Measurements from ENCODE around the gene CRHR1.
"Not testable (repeated sequence)": the region's sequence is repeated elsewhere in the genome, so short reads cannot be mapped to it uniquely, and the experiment has no call there.

CRHR1 gene

DNA sequence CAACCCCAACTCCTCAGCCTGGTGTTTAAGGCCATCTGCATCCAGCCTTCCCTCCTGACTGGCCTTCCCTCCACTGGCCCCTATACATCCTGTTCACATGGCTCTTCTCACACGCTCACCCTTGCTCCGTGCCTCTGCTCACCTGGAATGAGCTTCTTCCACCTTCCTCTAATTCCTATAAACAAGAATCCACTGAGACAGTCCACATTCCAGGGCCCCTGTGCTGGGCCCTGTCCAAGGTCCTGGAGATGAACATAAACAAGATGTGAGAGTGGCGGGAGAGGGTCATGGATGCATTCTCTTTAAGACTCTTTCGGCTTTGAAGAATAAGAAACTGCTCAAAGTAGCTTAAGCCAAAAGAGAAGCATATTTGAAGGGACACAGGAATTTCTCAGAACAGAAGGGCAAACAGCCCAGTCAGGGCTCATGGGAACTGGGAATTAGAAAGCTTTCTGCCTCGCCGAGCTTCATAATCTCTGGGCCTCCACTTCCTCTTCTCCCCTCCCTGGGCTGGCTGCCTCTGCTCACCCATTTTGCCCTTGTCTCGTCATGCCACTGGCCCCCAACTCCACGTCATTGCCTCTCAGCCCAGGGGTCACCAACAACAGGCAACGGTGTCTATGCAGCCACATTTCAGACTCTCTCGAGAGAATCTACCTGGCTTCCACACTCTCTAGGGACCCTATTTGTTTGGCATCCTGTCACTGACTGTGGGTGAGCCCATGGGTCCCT is 74.0 kb downstream of the CRHR1 start:
- no peak overlapping the region for H3K27ac ChIP-seq (ENCODE audit: low read depth, low read length)
- no peaks in the 10 kb centered on the region for H3K36me3 ChIP-seq (ENCODE audit: control insufficient read depth in 1 of 2, insufficient read depth in 2 of 2, low read length in 2 of 2)
- no peak overlapping the region for H3K4me3 ChIP-seq (ENCODE audit: low read depth in 1 of 2, low read length in 2 of 2)
- no peaks in the 10 kb centered on the region for H3K4me1 ChIP-seq (ENCODE audit: control insufficient read depth in 1 of 2, insufficient read depth in 2 of 2, low read length in 2 of 2)
- H3K9me3 ChIP-seq (ENCODE audit: control insufficient read depth in 1 of 2, low read length in 2 of 2) = no peaks in the 10 kb centered on the region
- H3K27me3 ChIP-seq (ENCODE audit: control insufficient read depth in 1 of 2, insufficient read depth in 2 of 2, low read length in 2 of 2) = peaks cover 0 to 3% of the 10 kb centered on the region in 2 donors
- no peak overlapping the region for H3K9ac ChIP-seq (ENCODE audit: low read depth in 1 of 2, low read length in 2 of 2)

DNA sequence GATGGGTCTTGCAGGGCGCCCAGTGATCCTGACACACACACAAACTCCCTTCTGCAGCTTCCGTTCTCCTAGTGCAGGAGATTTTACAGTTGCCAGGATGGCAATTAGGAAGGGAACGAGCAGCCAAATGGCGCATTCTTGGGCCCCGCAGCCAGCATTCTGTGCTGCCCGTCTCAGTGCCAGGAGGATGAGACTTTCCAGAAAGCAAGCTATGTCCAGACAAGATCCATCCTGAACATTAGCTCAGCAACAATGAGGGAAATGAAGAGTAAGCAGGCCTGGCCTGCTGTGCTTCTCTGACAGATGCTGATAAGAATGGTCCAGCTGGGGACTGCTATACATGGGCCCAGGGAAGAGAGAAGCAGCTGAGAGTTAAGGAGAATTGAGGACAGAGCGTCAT is 77.0 kb downstream of the CRHR1 start:
- H3K36me3 ChIP-seq (ENCODE audit: control insufficient read depth in 1 of 2, insufficient read depth in 2 of 2, low read length in 2 of 2) = no peaks in the 10 kb centered on the region
- H3K27me3 ChIP-seq (ENCODE audit: control insufficient read depth in 1 of 2, insufficient read depth in 2 of 2, low read length in 2 of 2) = peaks cover 0 to 13% of the 10 kb centered on the region in 2 donors
- no peak overlapping the region for H3K27ac ChIP-seq (ENCODE audit: low read depth, low read length)

DNA sequence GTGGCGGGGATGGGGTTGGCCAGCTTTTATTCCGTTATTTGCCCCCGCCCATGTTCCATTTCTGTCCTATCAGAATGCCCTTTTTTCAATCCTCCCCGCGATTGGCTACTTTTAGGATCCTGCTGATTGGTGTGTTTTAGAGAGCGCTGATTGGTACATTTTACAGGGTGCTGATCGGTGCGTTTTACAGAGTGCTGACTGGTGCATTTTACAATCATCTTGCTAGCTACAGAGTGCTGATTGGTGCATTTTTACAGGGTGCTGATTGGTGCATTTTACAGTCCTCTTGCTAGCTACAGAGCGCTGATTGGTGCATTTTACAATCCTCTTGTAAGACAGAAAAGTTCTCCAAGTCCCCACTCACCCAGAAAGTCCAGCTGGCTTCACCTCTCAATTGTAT is 78.0 kb downstream of the CRHR1 start:
- not testable (repeated sequence) for H3K9me3 ChIP-seq (ENCODE audit: control insufficient read depth in 1 of 2, low read length in 2 of 2)

More for the DNA sequence above, 77.0 kb downstream of the CRHR1 start:
- Histone ChIP-seq H3K4me3 (ENCODE audit: low read depth in 1 of 2, low read length in 2 of 2) (no peak overlapping the region), H3K9me3 (ENCODE audit: control insufficient read depth in 1 of 2, low read length in 2 of 2) (no peaks in the 10 kb centered on the region), H3K4me1 (ENCODE audit: control insufficient read depth in 1 of 2, insufficient read depth in 2 of 2, low read length in 2 of 2) (no peaks in the 10 kb centered on the region), H3K9ac (ENCODE audit: low read depth in 1 of 2, low read length in 2 of 2) (no peak overlapping the region)

DNA sequence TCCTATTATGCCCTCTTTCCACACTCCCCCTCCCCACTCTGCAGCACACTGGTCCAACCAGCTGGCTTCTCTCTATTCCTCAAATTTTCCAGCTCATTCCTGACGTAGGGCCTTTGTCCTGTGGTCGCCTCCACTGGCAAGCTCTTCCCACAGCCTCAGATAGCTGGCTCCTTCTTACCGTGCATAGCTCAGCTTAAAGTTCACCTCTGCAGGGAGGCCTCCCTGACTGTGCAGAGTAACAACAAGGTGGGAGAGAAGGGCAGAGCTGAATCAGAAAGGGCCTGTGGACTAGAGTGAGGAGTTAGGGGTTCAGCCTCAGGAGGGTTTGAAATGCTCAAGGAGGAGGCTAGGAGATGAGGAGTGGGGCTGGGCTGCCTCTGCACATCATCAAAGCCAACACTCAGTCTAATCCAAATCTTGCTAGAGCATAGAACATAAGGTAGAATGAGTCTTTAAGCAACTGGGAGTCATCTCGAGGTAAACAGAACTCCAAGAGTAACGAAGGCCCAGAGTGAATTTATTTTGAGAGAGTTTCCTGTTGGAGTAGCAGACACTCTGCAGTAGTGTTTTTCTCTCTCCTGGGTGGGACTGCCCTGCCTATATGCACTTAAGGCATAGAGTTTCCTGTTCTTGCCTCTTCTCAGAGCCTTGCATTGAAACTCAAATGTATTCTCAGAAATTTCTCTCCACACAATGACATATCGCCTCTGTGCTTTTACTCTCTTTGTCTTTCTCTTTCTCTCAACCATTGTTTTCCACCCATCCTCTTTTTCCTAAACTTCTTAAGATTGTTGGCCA is 79.9 kb downstream of the CRHR1 start:
- H3K9ac ChIP-seq (ENCODE audit: low read depth in 1 of 2, low read length in 2 of 2) = no peak overlapping the region
- no peaks in the 10 kb centered on the region for H3K4me1 ChIP-seq (ENCODE audit: control insufficient read depth in 1 of 2, insufficient read depth in 2 of 2, low read length in 2 of 2)
- no peaks in the 10 kb centered on the region for H3K36me3 ChIP-seq (ENCODE audit: control insufficient read depth in 1 of 2, insufficient read depth in 2 of 2, low read length in 2 of 2)
- peaks cover 0 to 15% of the 10 kb centered on the region in 2 donors for H3K27me3 ChIP-seq (ENCODE audit: control insufficient read depth in 1 of 2, insufficient read depth in 2 of 2, low read length in 2 of 2)
- no peaks in the 10 kb centered on the region for H3K9me3 ChIP-seq (ENCODE audit: control insufficient read depth in 1 of 2, low read length in 2 of 2)
- no peak overlapping the region for H3K4me3 ChIP-seq (ENCODE audit: low read depth in 1 of 2, low read length in 2 of 2)
- no peak overlapping the region for H3K27ac ChIP-seq (ENCODE audit: low read depth, low read length)

More for the DNA sequence above, 78.0 kb downstream of the CRHR1 start:
- H3K9ac ChIP-seq (ENCODE audit: low read depth in 1 of 2, low read length in 2 of 2); H3K4me1 ChIP-seq (ENCODE audit: control insufficient read depth in 1 of 2, insufficient read depth in 2 of 2, low read length in 2 of 2); H3K27ac ChIP-seq (ENCODE audit: low read depth, low read length); H3K4me3 ChIP-seq (ENCODE audit: low read depth in 1 of 2, low read length in 2 of 2); H3K36me3 ChIP-seq (ENCODE audit: control insufficient read depth in 1 of 2, insufficient read depth in 2 of 2, low read length in 2 of 2): not testable (repeated sequence)
- peaks cover 0 to 13% of the 10 kb centered on the region in 2 donors for H3K27me3 ChIP-seq (ENCODE audit: control insufficient read depth in 1 of 2, insufficient read depth in 2 of 2, low read length in 2 of 2)

DNA sequence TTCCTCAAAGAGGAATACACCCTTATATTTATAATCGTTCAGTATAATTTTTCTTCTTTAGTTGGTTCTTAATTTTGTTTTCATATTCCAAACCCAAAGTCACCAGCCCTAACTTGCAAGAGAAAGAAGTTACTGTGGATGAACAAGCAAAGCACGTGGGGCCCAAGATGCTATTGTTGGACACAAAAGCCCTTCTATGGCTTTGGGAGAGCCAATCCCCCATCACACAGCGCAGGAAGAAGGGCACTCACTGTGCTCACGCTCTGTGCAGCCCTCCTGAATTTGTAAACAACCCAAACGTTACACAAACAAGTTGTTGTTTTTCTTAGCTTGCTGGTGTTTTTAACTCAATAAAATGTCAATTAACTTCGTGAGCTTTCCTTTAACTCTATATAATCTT is 83.1 kb downstream of the CRHR1 start:
- no peaks in the 10 kb centered on the region for H3K36me3 ChIP-seq (ENCODE audit: control insufficient read depth in 1 of 2, insufficient read depth in 2 of 2, low read length in 2 of 2)
- peaks cover 0 to 15% of the 10 kb centered on the region in 2 donors for H3K27me3 ChIP-seq (ENCODE audit: control insufficient read depth in 1 of 2, insufficient read depth in 2 of 2, low read length in 2 of 2)
- no peak overlapping the region for H3K27ac ChIP-seq (ENCODE audit: low read depth, low read length)
- H3K9me3 ChIP-seq (ENCODE audit: control insufficient read depth in 1 of 2, low read length in 2 of 2) = no peaks in the 10 kb centered on the region
- no peak overlapping the region for H3K4me3 ChIP-seq (ENCODE audit: low read depth in 1 of 2, low read length in 2 of 2)
- H3K9ac ChIP-seq (ENCODE audit: low read depth in 1 of 2, low read length in 2 of 2) = no peak overlapping the region
- H3K4me1 ChIP-seq (ENCODE audit: control insufficient read depth in 1 of 2, insufficient read depth in 2 of 2, low read length in 2 of 2) = no peaks in the 10 kb centered on the region

DNA sequence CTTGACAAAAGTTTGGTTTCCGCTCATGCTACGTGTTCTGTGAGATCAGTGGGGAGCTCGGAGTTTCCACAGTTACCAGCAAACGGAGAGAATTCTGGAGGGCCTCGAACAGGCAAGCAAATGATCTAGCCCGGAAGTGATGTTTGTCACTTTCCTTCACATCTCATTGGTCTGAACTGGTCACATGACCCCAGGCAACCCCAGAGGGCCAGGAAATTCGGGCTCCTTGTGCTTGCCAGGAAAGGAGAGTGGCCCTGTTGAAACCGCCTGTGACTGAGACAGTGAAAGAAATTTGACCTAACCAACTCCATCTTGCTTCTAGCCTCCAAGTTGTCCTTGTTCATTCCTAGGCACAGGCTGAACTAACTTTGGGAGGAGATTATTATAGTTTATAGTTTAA is 83.6 kb downstream of the CRHR1 start:
- no peaks in the 10 kb centered on the region for H3K9me3 ChIP-seq (ENCODE audit: control insufficient read depth in 1 of 2, low read length in 2 of 2)
- H3K27me3 ChIP-seq (ENCODE audit: control insufficient read depth in 1 of 2, insufficient read depth in 2 of 2, low read length in 2 of 2) = peaks cover 0 to 15% of the 10 kb centered on the region in 2 donors
- H3K36me3 ChIP-seq (ENCODE audit: control insufficient read depth in 1 of 2, insufficient read depth in 2 of 2, low read length in 2 of 2) = no peaks in the 10 kb centered on the region
- no peaks in the 10 kb centered on the region for H3K4me1 ChIP-seq (ENCODE audit: control insufficient read depth in 1 of 2, insufficient read depth in 2 of 2, low read length in 2 of 2)
- H3K9ac ChIP-seq (ENCODE audit: low read depth in 1 of 2, low read length in 2 of 2) = no peak overlapping the region
- H3K27ac ChIP-seq (ENCODE audit: low read depth, low read length) = no peak overlapping the region
- H3K4me3 ChIP-seq (ENCODE audit: low read depth in 1 of 2, low read length in 2 of 2) = no peak overlapping the region

DNA sequence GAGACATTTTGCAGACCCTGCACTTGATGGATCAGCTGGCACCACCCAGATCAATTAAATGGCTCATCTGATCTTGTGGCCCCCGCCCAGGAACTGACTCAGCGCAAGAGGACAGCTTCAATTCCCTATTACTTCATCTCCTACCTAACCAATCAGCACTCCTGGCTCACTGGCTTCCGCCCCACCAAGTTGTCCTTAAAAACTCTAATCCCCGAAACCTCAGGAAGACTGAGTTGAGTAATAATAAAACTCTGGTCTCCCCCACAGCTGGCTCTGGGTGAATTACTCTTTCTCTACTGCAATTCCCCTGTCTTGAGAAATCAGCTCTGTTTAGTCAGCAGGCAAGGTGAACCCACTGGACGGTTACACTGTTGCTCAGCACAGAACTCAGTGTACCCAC is 84.2 kb downstream of the CRHR1 start:
- no peaks in the 10 kb centered on the region for H3K4me1 ChIP-seq (ENCODE audit: control insufficient read depth in 1 of 2, insufficient read depth in 2 of 2, low read length in 2 of 2)
- no peak overlapping the region for H3K4me3 ChIP-seq (ENCODE audit: low read depth in 1 of 2, low read length in 2 of 2)
- no peaks in the 10 kb centered on the region for H3K36me3 ChIP-seq (ENCODE audit: control insufficient read depth in 1 of 2, insufficient read depth in 2 of 2, low read length in 2 of 2)
- peaks cover 0 to 15% of the 10 kb centered on the region in 2 donors for H3K27me3 ChIP-seq (ENCODE audit: control insufficient read depth in 1 of 2, insufficient read depth in 2 of 2, low read length in 2 of 2)
- H3K9ac ChIP-seq (ENCODE audit: low read depth in 1 of 2, low read length in 2 of 2) = no peak overlapping the region
- H3K9me3 ChIP-seq (ENCODE audit: control insufficient read depth in 1 of 2, low read length in 2 of 2) = no peaks in the 10 kb centered on the region
- H3K27ac ChIP-seq (ENCODE audit: low read depth, low read length) = no peak overlapping the region

DNA sequence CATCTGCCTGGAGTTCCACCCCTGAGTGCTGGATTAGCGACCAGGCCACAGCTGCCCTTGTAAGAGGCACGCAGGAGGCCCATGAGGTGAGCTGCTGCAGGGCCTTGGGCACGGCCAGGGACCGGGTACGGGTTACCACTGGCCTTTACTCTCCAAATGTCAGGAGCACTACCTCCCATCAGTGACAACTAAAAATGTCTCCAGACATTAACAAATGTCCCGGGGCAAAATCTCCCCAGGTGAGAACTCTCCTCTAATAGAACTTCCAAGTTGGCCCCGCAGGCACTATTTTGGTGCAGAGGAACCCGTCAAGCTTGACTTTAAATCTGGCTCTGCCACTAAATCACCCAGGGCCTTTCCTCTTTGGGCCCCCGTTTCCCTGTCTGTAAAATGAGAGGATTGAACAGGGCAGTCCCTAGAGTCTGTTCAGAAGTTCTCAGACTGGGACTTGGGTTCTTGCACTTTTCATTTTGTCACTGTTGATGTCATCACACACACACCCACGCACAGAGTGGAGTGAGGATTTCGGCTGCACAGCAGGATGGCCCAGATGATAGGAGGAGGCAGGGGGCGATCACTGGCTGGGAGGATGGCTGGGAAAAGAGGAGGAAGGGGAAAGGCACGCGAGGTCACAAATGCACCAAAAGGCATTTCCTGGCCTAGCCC is 85.7 kb downstream of the CRHR1 start:
- Histone ChIP-seq H3K27ac (ENCODE audit: low read depth, low read length) (no peak overlapping the region), H3K36me3 (ENCODE audit: control insufficient read depth in 1 of 2, insufficient read depth in 2 of 2, low read length in 2 of 2) (no peaks in the 10 kb centered on the region), H3K4me1 (ENCODE audit: control insufficient read depth in 1 of 2, insufficient read depth in 2 of 2, low read length in 2 of 2) (no peaks in the 10 kb centered on the region), H3K4me3 (ENCODE audit: low read depth in 1 of 2, low read length in 2 of 2) (no peak overlapping the region), H3K9me3 (ENCODE audit: control insufficient read depth in 1 of 2, low read length in 2 of 2) (no peaks in the 10 kb centered on the region), H3K27me3 (ENCODE audit: control insufficient read depth in 1 of 2, insufficient read depth in 2 of 2, low read length in 2 of 2) (peaks cover 0 to 9% of the 10 kb centered on the region in 2 donors), H3K9ac (ENCODE audit: low read depth in 1 of 2, low read length in 2 of 2) (no peak overlapping the region)

DNA sequence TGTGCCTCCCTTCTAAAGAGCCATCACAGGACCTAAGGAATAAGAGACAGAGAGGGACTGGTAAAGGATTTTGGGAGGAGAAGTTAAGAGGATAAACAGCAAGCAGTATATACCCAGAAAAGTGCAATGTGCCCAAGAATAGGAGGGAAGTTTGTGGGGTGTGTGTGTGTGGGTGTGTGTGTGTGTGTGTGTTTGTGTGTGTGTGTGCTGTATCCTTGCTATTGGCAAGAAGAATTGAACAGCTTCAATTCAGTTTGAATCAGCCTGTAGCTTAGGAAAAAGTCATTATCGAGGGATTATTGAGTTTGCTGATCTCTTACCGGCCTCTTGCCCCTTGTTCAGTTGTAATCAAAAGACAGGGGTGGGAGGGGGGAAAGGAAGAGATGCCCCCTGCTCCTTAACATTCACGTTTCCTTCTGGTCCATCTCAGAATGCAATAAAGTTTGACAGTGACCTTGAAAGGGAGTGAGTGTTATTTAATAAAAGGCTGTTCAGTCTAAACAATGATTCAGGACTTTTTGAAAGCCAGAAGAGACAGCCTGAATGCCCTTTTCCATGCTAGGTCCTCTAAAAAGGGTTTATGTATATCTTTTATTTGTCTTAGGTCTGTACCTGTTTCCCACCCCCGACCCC is 86.3 kb downstream of the CRHR1 start:
- no peaks in the 10 kb centered on the region for H3K4me1 ChIP-seq (ENCODE audit: control insufficient read depth in 1 of 2, insufficient read depth in 2 of 2, low read length in 2 of 2)
- no peaks in the 10 kb centered on the region for H3K36me3 ChIP-seq (ENCODE audit: control insufficient read depth in 1 of 2, insufficient read depth in 2 of 2, low read length in 2 of 2)
- H3K9ac ChIP-seq (ENCODE audit: low read depth in 1 of 2, low read length in 2 of 2) = no peak overlapping the region
- H3K27me3 ChIP-seq (ENCODE audit: control insufficient read depth in 1 of 2, insufficient read depth in 2 of 2, low read length in 2 of 2) = peaks cover 0 to 3% of the 10 kb centered on the region in 2 donors
- no peaks in the 10 kb centered on the region for H3K9me3 ChIP-seq (ENCODE audit: control insufficient read depth in 1 of 2, low read length in 2 of 2)
- H3K4me3 ChIP-seq (ENCODE audit: low read depth in 1 of 2, low read length in 2 of 2) = no peak overlapping the region
- H3K27ac ChIP-seq (ENCODE audit: low read depth, low read length) = no peak overlapping the region

DNA sequence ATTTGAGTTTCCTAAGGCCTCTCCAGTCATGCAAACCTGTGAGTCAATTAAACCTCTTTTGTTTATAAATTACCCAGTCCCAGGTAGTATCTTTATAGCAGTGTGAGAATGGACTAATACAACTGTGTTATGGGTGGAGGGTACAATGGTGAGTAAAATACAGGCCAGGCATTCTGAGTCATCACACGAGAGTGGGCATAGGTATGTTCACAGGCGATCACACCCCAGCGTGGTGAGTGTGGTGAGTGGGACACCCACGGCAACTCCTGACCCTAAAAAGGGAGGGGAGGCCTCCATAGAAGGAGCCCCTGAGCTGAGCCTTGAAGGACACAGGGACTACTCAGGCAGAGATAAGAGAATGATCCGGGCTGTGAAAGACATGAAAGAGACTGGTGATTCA is 87.6 kb downstream of the CRHR1 start:
- Histone ChIP-seq H3K27me3 (ENCODE audit: control insufficient read depth in 1 of 2, insufficient read depth in 2 of 2, low read length in 2 of 2) (peaks cover 0 to 2% of the 10 kb centered on the region in 2 donors), H3K9me3 (ENCODE audit: control insufficient read depth in 1 of 2, low read length in 2 of 2) (no peaks in the 10 kb centered on the region), H3K4me1 (ENCODE audit: control insufficient read depth in 1 of 2, insufficient read depth in 2 of 2, low read length in 2 of 2) (no peaks in the 10 kb centered on the region)

More for the DNA sequence above, 87.6 kb downstream of the CRHR1 start:
- H3K36me3 ChIP-seq (ENCODE audit: control insufficient read depth in 1 of 2, insufficient read depth in 2 of 2, low read length in 2 of 2) = no peaks in the 10 kb centered on the region
- no peak overlapping the region for H3K4me3 ChIP-seq (ENCODE audit: low read depth in 1 of 2, low read length in 2 of 2)
- H3K9ac ChIP-seq (ENCODE audit: low read depth in 1 of 2, low read length in 2 of 2) = no peak overlapping the region
- no peak overlapping the region for H3K27ac ChIP-seq (ENCODE audit: low read depth, low read length)

All from duodenal mucosa (tissue), 2 donors.